Muscle of leg (tissue), 11 donors: ENCODE measurements around the gene SAMD4A. TPM values are rescaled to one million over a fixed set of nuclear protein-coding genes. Genes with fewer than 3 reads are reported as not detected.

Source experiments
- DNase-seq: peaks from one replicate; pipeline ENCODE4 v3.0.0; 2013
- H3K27ac ChIP-seq: one replicate; pipeline ENCODE4 v1.5.1; 2013; ENCODE audit warnings: mild to moderate bottlenecking, low read length, control low read depth
- H3K27me3 ChIP-seq: one replicate; pipeline ENCODE4 v1.6.1; 2013; ENCODE audit warnings: low read length; ENCODE audit not compliant: control insufficient read depth, insufficient read depth
- H3K36me3 ChIP-seq: one replicate; pipeline ENCODE4 v1.6.1; 2013; ENCODE audit warnings: low read length; ENCODE audit not compliant: control insufficient read depth, insufficient read depth
- H3K4me1 ChIP-seq: one replicate; pipeline ENCODE4 v1.6.1; 2013; ENCODE audit warnings: low read length; ENCODE audit not compliant: control insufficient read depth, insufficient read depth
- H3K4me3 ChIP-seq: one replicate; pipeline ENCODE4 v1.5.1; 2013; ENCODE audit warnings: low read length, control low read depth
- H3K9me3 ChIP-seq: replicated peaks from 2 replicates; pipeline ENCODE4 v1.6.1; 2013; ENCODE audit warnings: low read depth, low read length; ENCODE audit not compliant: control insufficient read depth
- WGBS: methylation state at CpG from one replicate; pipeline ENCODE4 v1.1.5; 2013; ENCODE audit warnings: missing lambda C conversion rate; ENCODE audit not compliant: insufficient coverage; 5-methylcytosine and 5-hydroxymethylcytosine counted together
- polyA plus RNA-seq, 8 donors: library from polyadenylated mRNA; unstranded; fragments of 120-200 nt; gene quantifications; one replicate each; pipeline versions ENCODE4 v1.2.1 to v1.2.3, GENCODE V29; 2013; ENCODE audit warnings: inconsistent platforms in 1 of 8, low replicate concordance in 1 of 8; ENCODE audit not compliant: insufficient read length in 8 of 8, insufficient read depth in 1 of 8
- total RNA-seq: library from RNA; stranded (reverse); fragments of 120-200 nt; gene quantifications from one replicate; pipeline ENCODE4 v1.2.4, GENCODE V29; 2013

The SAMD4A gene
- total and polyA plus RNA-seq, 9 donors: 39.5 to 74.1 (median 52.8) TPM

DNA sequence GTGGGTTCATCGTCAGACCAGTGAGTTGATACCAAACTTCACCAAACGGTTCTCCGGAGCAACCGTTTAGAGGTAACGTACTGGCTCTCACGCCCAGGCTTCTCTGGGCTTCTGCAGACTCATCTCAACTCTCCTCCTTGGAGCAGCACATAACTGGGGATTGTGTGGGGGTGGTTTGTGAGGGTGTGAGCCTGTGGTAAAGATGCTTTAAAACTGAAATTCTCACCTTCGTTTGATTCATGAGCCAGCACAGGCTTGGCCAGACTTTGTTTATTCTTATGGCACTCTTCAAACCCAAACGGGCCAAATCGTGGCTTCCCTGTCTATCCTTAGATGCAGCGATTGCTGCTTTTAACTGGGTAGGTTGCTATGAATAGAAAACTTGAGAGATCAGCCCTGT, 121.3 kb downstream of the SAMD4A start:
- Histone ChIP-seq H3K27ac (no peak overlapping the region), H3K4me3 (no peak overlapping the region), H3K36me3 (no peaks in the 10 kb centered on the region), H3K27me3 (no peaks in the 10 kb centered on the region), H3K4me1 (peaks cover 38% of the 10 kb centered on the region), H3K9me3 (peaks cover 2% of the 10 kb centered on the region)
- WGBS: 100% methylated on average over 1 of the region's 10 CpGs
- DNase-seq: no peak

GRCh38 chr14:54689928-54690327, 123.0 kb downstream of the SAMD4A start:
- no CpG with 5 or more reads among the region's 1 CpG for WGBS
- Histone ChIP-seq H3K4me1 (peaks cover 32% of the 10 kb centered on the region), H3K27ac (no peak overlapping the region)

DNA sequence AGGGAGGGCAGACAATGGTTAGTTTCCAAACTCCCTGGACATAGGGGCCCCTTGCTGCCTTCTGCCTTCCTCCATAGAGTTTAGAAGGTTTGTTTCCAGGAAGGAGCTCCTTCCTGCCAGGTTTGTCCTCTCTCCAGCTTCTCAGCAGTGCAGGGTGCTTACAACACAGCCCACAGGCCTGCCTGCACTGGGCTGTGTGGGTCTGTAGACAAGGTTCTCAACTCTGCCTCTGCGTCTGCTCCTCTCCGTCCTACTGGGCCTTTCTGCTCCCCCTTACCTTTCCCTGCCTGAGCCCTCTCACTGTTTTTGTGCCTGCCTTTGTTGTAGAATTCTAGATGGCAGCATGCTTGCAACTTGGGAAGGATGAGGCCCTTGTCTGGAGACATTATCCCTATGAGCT, 124.0 kb downstream of the SAMD4A start:
- 80% methylated on average over 1 of the region's 2 CpGs for WGBS
- no peaks in the 10 kb centered on the region for H3K27me3 ChIP-seq
- H3K36me3 ChIP-seq: peaks cover 3% of the 10 kb centered on the region
- no peak for DNase-seq
- no peak overlapping the region for H3K4me3 ChIP-seq
- H3K9me3 ChIP-seq: no peaks in the 10 kb centered on the region
- H3K27ac ChIP-seq: peak overlapping the region; percentile 11
- peaks cover 33% of the 10 kb centered on the region for H3K4me1 ChIP-seq

More at GRCh38 chr14:54689928-54690327, 123.0 kb downstream of the SAMD4A start:
- Histone ChIP-seq H3K27me3 (no peaks in the 10 kb centered on the region), H3K36me3 (peaks cover 3% of the 10 kb centered on the region), H3K9me3 (peaks cover 2% of the 10 kb centered on the region), H3K4me3 (no peak overlapping the region)
- no peak for DNase-seq

DNA sequence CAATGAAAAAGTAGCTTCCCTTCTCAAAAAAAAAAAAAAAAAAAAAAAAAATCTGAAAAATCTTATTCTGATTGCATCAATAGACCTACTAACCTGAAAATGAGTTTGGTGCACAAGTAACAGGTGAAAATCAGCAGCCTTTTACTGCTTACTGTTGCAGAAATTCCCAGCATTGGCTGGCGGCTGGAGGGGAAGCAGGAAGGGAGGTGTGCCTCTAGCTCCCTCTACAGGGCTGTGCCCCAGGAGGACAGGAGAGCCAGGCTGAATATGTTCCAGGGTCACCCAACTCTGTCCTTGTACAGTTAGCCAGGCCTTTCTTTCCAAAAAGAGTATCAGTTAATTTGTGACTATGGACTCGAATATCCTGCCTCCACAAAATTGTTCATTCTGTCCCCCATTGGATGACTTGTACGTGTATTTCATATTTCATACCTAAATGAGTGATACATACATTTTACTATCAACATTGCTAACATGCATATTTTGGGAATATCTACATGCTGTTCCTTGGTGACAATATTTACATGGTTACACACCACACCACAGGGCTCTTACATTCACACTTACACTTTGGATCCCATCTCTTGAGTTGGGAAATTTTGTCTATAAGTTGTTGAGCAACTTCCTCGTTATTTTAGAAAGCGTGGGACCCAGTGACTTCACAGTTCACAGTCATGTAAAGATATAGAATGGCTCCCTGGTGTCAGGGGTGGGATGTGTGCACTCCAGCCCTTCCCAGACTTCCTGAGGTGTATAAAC, 124.8 kb downstream of the SAMD4A start:
- H3K4me1 ChIP-seq: peaks cover 29% of the 10 kb centered on the region
- no peaks in the 10 kb centered on the region for H3K9me3 ChIP-seq
- no peak overlapping the region for H3K4me3 ChIP-seq
- no peaks in the 10 kb centered on the region for H3K27me3 ChIP-seq
- H3K27ac ChIP-seq: peak overlapping the region; percentile 65
- peak; percentile 84 for DNase-seq
- H3K36me3 ChIP-seq: peaks cover 3% of the 10 kb centered on the region
- no CpG with 5 or more reads among the region's 5 CpGs for WGBS

DNA sequence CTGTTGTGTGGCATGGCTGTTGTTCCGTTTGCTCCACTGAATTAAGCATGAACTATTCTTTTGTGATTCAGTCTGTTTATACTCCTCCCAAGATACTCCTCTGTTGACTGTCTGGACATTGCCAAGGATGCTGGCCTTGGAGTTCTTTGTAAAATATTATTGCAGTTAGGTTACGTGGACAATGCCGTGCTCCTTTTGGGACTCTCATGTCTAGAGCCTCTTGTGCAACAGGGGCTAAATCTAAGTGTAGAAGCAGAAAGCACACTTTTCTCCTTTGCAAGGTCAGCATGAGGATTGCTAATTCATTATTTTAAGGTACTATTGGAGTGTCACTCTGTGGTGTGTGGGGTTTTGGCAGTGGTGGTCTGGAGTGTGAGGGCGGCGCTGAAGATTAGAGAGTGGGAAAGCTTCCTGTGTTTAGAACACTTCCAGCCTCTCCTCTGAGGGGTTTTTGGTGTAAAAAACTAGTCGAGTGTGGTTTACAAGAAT, 125.4 kb downstream of the SAMD4A start:
- no peaks in the 10 kb centered on the region for H3K27me3 ChIP-seq
- peak overlapping the region; percentile 65 for H3K27ac ChIP-seq
- peaks cover 28% of the 10 kb centered on the region for H3K4me1 ChIP-seq
- peak; percentile 77 for DNase-seq
- H3K9me3 ChIP-seq: no peaks in the 10 kb centered on the region
- 60% methylated on average over 2 of the region's 6 CpGs for WGBS
- H3K4me3 ChIP-seq: no peak overlapping the region
- peaks cover 3% of the 10 kb centered on the region for H3K36me3 ChIP-seq

- no peaks in the 10 kb centered on the region for H3K27me3 ChIP-seq
- no peak overlapping the region for H3K4me3 ChIP-seq
- H3K9me3 ChIP-seq: no peaks in the 10 kb centered on the region
- DNase-seq: no peak
- H3K36me3 ChIP-seq: peaks cover 3% of the 10 kb centered on the region
- no peak overlapping the region for H3K27ac ChIP-seq
- peaks cover 32% of the 10 kb centered on the region for H3K4me1 ChIP-seq
- 86% methylated on average over 4 of the region's 4 CpGs for WGBS
These were observed 126.8 kb downstream of the SAMD4A start for GRCh38 chr14:54693761-54694160.

DNA sequence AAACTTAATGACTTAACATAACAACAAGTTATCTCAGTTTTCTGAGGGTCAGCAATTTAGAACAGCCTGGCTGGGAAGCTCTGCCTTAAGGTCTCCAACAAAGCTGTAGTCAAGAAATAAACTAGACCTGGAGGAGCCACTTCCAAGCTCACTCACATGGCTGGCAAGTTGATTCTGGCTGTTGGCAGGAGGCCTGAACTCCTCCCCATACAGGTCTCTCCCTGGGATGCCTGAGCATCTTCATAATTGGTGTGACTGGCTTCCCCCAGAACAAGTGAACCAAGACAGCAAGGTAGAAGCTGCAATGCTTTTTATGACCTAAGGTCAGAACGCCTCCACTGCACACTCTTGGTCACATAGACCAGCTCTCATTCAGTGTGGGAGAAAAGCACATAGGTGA, 128.3 kb downstream of the SAMD4A start:
- no peaks in the 10 kb centered on the region for H3K9me3 ChIP-seq
- no peaks in the 10 kb centered on the region for H3K27me3 ChIP-seq
- no peak overlapping the region for H3K27ac ChIP-seq
- no peak for DNase-seq
- H3K4me1 ChIP-seq: peaks cover 40% of the 10 kb centered on the region
- H3K4me3 ChIP-seq: no peak overlapping the region
- no CpG with 5 or more reads among the region's 1 CpG for WGBS
- H3K36me3 ChIP-seq: peaks cover 3% of the 10 kb centered on the region

DNA sequence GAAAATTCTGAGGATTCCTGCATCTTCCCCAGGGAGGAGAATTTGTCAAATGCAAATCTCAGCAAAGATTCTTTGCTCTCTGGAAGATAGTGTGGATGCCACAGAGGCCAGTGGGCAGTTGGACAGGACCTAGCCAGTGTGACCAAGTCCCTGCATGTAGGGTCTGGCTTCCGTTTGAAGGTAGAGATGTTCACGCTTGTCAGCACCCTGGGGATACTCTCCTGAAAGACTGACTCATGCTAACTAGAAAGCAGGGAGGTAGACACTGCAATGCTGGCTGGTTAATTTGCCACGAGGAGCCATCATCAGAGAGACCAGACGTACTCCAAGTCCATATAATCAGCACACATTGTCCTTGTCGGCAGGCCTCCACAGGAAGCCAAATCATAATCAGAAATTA, 130.1 kb downstream of the SAMD4A start:
- peaks cover 46% of the 10 kb centered on the region for H3K4me1 ChIP-seq
- H3K36me3 ChIP-seq: peaks cover 3% of the 10 kb centered on the region
- H3K27me3 ChIP-seq: no peaks in the 10 kb centered on the region
- DNase-seq: no peak
- H3K9me3 ChIP-seq: no peaks in the 10 kb centered on the region
- WGBS: 80% methylated on average over 2 of the region's 5 CpGs
- H3K27ac ChIP-seq: peak overlapping the region; percentile 80
- H3K4me3 ChIP-seq: no peak overlapping the region

DNA sequence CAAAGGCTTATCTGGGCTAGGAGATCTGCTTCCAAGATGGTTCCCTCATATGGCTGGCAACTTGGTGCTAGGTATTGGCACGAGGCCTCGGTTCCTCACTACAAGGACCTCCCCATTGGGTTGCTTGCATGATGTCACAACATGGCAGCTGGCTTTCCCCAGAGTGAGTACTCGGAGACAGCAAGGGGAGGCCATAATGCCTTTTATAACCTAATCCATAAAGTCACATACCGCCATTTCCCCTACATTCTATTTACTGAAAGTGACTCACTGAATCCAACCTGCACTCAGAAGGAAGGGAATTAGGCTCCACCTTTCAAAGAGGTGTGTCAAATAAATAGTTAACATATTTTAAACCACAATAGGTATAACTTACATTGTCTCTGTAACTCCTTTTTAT, 130.9 kb downstream of the SAMD4A start:
- Histone ChIP-seq H3K27me3 (no peaks in the 10 kb centered on the region), H3K4me1 (peaks cover 47% of the 10 kb centered on the region), H3K9me3 (no peaks in the 10 kb centered on the region), H3K4me3 (no peak overlapping the region), H3K36me3 (peaks cover 3% of the 10 kb centered on the region), H3K27ac (peak overlapping the region; percentile 80)
- WGBS: 77% methylated on average over 3 of the region's 4 CpGs
- DNase-seq: no peak

GRCh38 chr14:54698501-54698900, 131.6 kb downstream of the SAMD4A start:
- H3K27me3 ChIP-seq: no peaks in the 10 kb centered on the region
- no peak overlapping the region for H3K4me3 ChIP-seq
- 92% methylated on average over 1 of the region's 6 CpGs for WGBS
- H3K36me3 ChIP-seq: peaks cover 5% of the 10 kb centered on the region
- no peaks in the 10 kb centered on the region for H3K9me3 ChIP-seq
- peaks cover 52% of the 10 kb centered on the region for H3K4me1 ChIP-seq
- peak; percentile 59 for DNase-seq
- H3K27ac ChIP-seq: peak overlapping the region; percentile 80
